ENCODE data around the gene RGMA.

RGMA gene

DNA sequence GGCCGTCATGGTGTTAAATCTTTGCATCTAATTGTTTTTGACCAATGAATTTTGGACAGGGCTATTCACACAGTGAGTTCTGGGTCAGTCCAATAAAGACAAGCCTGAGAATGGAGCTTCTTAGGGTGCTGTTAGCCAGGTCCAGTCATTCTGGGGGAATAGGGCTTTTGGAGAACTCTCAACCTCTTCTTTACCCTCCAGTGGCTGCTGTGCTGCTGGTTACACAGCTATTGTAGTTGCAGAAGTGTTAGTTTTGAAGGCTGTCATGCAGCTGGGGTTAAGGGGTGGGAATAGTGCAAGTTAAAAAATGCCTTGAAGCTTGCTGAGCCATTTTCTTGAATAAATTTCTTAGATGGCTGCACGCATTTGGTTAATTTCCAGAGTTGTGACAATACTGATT, 99.0 kb downstream of the RGMA start:
- no peak overlapping the region for H3K4me3 ChIP-seq (ENCODE audit: control insufficient read depth, low read depth, low read length)
- DNase-seq (ENCODE audit: low read depth), result no peak
- TF ChIP-seq, protein P1, sequence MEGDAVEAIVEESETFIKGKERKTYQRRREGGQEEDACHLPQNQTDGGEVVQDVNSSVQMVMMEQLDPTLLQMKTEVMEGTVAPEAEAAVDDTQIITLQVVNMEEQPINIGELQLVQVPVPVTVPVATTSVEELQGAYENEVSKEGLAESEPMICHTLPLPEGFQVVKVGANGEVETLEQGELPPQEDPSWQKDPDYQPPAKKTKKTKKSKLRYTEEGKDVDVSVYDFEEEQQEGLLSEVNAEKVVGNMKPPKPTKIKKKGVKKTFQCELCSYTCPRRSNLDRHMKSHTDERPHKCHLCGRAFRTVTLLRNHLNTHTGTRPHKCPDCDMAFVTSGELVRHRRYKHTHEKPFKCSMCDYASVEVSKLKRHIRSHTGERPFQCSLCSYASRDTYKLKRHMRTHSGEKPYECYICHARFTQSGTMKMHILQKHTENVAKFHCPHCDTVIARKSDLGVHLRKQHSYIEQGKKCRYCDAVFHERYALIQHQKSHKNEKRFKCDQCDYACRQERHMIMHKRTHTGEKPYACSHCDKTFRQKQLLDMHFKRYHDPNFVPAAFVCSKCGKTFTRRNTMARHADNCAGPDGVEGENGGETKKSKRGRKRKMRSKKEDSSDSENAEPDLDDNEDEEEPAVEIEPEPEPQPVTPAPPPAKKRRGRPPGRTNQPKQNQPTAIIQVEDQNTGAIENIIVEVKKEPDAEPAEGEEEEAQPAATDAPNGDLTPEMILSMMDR (IDR thresholded peaks at IDR 0.05; ENCODE audit: control insufficient read depth, insufficient read depth, low read depth, low read length, missing control alignments), result no peak

DNA sequence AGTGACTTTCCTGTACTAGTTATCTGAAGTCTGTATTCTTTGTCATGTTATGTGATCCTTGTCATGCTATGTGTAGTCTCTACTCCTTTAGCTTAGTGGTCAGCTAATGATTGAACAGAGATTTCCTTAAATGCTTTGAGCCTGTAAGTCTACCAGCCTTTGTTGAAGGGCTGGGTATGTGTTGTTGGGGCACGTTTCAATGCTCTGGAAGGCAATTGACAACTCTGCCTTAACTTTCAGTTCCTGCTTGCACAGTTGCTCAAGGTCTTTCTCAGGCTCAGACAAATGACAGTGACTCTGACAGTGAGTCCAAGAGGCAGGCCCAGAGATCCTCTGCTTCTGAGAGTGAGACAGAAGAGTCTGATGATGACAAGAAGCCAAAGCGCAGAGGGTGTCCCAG, 99.5 kb downstream of the RGMA start:
- no peak for DNase-seq (ENCODE audit: low read depth)
- TF ChIP-seq, protein P1 (IDR thresholded peaks at IDR 0.05; ENCODE audit: control insufficient read depth, insufficient read depth, low read depth, low read length, missing control alignments), result no peak
- H3K4me3 ChIP-seq (ENCODE audit: control insufficient read depth, low read depth, low read length), result no peak overlapping the region

All from AG09309 (cell line).